ENCODE data around the gene ATXN1.
"Not testable (repeated sequence)": the region's sequence is repeated elsewhere in the genome, so short reads cannot be mapped to it uniquely, and the experiment has no call there.

Gene ATXN1

DNA sequence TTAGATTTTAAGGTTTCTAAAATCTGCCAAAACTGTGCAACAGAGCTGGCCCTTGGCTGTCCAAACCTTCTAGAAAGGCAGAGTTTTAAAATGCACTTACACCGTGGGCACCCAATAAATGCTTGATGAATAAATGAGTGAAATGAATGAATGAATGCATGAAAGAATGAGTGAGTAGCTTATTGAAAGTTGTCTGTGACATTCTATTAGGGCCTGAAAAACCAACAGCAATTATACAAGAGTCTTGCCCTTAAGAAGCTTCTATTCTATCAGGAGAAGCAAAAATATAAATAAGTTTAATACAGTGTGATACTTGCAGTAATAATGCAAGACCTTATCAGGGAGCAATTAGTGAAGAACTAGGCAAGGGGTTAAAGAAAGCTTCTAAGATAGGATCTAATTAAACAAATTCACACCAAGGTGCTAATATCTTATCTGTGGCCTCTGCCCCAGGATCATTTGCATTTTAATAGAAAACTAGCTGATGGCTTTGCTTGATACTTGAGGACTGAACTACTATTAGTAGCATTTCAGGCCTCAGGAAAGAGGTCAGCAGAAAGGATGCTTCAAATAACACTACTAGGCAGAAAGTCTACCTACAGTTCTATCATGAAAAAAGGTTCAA lies 292.2 kb downstream of the ATXN1 start:
- DNase-seq, result no peak

DNA sequence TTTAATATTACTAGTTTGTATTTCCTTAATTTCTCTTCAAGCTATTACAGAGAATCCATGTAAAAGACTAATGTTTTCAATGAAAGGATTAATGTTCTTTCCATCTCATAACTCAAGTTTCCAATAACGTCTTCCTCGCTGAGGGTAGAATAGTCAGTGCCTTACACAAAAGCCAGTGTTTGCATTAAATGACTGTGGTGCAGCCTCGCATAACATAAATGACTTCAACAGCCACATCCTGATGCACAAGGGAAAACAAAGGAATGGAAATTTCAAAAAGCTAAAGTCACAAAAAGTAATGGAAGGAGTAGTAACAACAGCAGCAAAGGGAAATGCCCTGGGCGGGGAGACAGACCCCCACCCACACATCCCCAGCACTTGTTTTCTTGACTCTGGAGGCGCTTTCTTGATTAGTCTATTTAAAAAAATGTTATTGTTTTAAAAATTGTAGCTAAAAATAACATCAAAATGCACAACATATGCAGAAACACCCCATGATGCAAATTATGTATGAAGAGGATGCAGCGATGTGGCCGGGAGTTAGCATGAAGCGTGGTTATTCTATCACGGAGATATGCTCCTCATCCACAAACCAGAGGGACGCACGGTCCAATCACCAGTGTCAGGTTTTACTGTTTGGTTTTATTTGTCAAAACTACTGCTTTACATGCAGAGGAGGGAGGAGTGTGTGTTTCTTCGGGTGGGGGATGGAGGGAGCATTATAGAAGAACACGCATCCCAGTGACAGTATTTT lies 294.3 kb downstream of the ATXN1 start:
- DNase-seq, result no peak

DNA sequence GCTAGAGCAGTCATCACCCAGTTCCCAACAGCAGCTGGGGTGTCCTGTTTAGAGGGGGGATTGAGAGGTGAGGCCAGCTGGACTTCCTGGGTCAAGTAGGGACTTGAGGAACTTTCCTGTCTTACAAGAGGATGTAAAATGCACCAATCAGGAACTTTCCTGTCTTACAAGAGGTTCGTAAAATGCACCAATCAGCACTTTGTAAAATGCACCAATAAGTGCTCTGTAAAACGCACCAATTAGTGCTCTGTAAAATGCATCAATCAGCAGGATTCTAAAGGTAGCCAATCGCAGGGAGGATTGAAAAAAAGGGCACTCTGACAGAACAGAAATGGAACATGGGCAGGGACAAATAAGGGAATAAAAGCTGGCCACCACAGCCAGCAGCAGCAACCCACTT lies 297.2 kb downstream of the ATXN1 start:
- no peak for DNase-seq

DNA sequence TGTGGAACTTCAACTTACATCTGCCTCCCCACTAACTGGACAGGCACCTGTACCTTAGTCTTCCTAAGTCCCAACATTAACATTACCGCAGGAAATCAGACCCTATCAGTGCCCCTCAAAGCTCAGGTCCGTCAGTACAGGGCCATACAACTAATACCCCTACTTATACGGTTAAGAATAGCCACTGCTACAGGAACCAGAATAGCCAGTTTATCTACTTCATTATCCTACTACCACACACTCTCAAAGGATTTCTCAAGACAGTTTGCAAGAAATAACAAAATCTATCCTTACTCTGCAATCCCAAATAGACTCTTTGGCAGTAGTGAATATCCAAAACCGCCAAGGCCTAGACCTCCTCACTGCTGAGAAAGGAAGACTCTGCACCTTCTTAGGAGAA lies 298.0 kb downstream of the ATXN1 start:
- not testable (repeated sequence) for DNase-seq

DNA sequence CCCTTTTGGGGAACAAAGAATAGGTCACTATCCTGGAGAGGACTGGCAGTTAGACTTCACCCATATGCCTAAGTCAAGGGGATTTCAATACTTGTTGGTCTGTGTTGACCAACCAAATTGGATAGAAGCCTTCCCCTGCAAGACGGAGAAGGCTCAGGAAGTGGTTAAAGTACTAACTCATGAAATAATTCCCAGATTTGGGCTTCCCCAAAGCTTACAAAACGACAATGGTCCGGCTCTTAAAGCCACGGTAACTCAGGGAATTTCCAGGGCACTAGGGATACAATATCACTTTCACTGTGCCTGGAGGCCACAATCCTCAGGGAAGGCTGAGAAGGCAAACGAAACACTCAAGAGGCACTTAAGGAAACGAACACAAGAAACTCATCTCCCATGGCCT lies 299.8 kb downstream of the ATXN1 start:
- no peak for DNase-seq

DNA sequence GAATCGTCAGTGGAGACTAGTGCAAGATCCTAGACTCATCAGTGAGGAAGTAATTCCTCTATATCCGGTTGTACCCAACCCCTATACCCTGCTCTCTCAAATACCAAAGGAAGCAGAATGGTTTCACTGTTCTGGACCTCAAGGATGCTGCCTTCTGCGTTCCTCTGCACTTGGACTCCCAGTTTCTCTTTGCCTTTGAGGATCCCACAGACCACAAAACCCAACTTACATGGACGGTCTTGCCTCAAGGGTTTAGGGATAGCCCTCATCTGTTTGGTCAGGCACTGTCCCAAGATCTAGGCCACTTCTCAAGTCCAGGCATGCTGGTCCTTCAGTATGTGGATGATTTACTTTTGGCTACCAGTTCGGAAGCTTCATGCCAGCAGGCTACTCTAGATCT lies 301.8 kb downstream of the ATXN1 start:
- DNase-seq, result not testable (repeated sequence)

DNA sequence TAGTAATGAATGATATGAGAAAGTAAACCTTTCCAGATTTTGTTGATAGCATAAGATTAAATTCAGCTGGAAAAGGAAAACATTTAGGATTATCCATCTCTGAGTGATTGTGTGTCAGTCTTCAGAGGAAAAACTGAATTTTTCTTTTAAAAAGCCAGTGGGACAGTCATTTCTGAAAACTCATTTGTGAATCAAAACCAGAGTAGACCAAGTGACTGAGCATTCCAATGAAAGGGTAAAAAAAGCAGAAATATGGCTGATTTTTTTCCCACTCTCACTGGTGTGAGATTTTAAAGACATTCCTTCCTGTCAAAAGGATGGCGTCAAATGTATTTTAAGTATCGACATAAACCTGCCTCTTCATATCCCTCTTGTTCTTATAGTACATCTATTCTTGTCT lies 308.9 kb downstream of the ATXN1 start:
- DNase-seq, result no peak

DNA sequence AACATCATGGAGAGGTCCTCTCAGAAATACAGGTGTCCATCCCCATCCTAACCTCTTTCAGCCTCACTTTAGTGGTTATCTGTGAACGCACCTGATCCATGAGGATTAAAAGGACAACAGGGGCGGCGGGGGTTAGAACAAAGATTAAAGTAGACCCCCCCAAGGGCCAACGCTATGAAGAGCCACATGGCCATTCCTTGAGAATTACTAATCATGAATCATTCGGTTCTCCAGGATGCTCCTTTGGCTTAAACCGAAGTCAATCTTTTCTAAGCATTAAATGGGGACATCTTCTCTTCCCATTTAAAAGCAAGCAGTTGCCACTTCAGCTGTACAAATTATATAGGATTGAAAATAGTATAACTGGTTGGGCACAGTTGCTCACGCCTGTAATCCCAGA lies 310.4 kb downstream of the ATXN1 start:
- DNase-seq, result no peak

DNA sequence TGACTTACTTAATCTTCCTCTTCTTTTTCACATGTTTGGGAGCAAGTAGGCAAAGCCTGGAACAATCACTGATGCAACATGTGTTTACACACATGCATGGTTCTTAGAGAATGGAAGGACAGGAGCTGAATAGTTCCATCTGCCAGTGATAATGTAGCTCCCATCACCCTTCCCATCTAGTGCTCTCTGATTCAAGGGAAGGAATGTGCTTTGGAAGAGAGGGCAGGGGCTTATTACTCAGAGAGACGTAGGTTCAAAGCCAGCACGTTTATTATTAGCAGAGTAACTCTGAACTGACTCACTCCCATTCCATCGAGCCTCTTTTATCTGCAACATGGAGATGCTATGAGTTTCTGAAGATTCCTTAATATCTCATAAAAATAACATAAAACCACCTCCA lies 311.0 kb downstream of the ATXN1 start:
- no peak for DNase-seq

DNA sequence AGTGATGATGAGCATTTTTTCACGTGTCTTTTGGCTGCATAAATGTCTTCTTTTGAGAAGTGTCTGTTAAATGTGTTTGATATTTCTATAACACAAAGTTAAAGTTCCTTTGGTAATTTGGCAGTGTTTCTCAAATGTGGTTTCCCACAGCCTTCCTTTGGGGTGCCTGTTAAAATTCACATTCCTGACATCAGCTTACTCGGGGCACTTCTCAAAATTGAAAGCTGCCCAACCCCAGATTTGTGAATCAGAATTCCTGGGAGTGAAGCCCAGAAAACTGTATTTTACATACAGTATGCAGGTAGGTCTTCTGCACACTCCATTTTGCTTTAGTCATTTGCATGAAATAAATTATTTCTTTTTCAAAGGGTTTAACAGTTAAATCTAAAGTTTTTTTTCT lies 315.0 kb downstream of the ATXN1 start:
- DNase-seq, result no peak

DNA sequence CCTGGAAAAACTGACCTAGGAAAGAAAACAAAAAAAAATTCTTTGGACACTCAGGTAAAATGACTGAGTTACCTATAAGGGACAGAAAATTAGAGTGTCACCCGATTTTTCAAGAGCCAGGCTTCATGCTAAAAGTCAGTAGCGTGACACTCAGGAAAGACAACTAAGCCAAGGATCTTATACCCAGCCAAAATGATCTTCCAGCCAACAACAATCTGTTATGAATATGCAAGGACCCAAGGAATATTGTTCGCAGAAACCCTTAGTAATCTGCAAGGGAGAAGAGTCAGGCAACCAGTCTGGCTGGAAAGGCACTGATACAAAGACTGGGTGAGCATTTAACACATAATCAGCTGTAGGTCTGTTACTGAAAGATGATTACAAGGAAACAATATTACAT lies 319.2 kb downstream of the ATXN1 start:
- DNase-seq, result no peak

DNA sequence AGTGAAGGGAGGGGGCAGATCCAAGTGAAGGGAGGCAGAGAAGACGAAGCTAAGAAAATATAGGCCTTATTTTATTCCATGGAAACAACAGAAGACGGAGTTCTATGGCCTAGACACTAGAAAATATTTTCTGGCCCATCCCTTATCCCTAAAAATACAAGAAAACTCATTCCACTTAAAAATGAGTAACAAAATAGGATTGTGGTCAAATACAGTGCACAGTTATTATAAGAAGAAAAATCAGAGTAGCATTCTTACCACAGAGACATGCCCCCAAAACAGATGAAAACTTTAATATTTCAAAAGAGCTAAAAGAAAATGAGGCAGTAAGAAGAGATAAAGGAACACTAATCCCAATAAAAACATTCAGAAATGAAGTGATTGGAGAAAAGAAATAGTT lies 320.0 kb downstream of the ATXN1 start:
- no peak for DNase-seq

DNA sequence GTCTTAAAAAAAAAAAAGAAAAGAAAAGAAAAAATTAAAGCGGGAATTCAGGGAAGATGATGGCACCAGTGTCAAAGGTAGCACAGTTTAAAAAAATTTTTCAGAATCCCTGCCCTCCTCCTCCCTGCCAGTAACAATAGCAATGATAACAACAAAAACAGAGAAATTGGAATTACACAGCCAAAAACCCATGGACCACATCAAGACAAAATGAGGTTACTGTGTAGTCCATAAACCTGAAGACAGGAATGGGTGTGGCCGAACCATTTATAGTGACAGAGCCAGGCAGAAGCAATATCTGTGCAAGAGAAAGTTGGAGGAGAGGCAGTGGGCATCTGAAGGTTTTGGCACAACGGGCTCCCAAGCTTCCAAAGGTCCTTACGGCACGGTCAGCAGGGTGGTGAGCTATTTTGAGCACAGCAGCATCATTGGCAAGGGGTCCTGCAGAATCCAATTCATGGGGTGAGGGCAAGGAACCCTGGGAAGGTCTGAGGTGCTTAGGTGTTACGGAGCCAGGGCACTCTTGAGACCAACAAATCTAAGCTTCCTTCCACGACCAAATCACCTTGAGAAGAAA lies 320.5 kb downstream of the ATXN1 start:
- peak in 1 of 2 donors; percentile 54 for DNase-seq

DNA sequence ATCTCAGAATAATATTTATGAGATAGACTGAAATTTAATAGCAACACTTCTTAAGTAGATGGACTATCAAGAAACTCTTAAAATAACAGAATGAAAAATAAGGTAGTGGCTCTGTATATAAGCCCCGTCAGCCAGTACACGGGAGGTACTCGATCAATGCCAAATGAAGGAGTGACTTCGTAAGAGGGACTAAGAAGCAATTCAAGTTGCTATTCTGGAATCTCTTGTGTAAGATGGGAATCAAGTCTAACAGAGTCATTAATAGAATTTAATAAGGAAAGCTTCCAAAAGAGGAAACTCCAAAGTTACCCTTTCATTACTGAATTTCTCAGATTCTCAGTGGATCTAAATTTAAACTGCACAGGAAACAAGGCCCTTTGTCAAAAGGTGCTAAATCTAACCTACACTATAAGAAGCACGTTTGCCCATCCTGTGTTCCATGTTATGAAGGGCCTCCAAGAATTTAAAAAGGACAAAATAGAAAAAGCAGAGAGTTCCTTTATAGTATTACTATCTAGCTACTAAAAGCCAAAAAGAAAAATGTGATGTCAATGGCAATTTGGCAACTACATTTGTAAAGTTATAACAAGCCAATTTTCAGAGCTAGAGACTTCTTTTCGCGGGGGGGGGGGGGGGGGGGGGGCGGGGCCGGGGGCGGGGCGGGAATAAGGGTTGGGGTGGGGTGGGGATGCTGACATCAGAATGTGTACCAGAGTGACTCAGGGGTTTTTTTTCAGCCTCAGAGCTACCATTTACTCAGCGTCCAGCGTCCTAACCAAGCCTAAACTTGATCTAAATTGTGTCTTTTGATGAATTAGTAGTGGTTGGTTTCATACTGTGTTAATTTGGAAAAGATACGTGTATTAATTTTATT lies 322.3 kb downstream of the ATXN1 start:
- peak in 1 of 2 donors; percentile 55 for DNase-seq

DNA sequence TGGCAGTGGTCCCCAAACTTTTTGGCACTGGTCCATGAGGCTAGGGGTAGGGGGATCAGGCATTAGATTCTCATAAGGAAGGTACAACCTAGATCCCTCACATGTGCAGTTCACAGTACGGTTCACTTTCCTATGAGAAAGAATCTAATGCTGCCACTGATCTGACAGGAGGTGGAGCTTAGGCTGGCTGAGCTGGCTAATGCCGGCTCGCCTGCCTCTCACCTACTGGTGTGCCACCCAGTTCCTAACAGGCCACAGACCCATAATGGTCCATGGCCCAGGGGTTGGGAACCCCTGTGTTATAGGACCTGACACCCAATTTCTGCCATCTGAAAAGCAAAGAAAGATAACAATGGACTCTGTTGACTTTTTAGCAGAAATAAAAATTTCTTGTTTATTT lies 323.3 kb downstream of the ATXN1 start:
- DNase-seq, result peak; percentile 10 to 65

DNA sequence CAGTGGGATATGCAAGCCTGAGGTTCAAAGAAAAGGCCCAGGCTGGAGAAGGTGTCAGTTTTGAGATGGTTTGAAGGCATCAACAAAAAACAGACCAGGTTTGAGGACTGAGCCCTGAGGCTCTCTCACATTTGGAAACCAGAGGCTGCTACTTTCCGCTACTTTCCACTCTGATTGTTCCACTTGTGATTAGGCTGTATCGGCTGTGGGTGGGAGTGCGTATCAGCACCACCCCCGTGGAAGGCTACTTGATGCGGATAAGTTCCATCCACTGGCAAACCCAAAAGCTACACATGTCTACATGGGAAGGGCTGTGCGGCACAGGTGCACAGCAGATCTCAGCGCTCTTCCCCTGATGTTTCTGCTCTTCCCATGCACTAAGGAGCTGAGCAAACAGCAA lies 324.2 kb downstream of the ATXN1 start:
- peak in 1 of 2 donors; percentile 40 for DNase-seq

DNA sequence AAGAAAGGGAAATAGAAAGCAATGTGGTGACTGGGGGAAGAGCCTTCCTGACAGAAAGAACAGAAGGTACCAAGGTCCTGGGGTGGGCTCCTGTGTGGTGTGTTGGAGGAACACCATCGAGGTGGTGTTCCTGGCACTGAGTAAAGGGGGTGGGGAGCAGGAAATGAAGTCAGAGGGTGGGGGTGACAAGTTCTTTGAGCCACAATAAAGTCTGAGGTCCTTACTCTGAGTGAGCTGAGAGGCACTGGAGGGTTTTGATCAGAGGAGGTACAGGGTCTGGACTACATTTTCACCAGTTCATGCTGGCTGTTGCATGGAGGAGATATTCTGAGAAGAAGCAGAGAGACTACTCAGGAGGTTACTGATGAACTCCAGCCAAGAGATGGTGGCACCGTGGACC lies 324.7 kb downstream of the ATXN1 start:
- DNase-seq, result peak; percentile 59 to 79

DNA sequence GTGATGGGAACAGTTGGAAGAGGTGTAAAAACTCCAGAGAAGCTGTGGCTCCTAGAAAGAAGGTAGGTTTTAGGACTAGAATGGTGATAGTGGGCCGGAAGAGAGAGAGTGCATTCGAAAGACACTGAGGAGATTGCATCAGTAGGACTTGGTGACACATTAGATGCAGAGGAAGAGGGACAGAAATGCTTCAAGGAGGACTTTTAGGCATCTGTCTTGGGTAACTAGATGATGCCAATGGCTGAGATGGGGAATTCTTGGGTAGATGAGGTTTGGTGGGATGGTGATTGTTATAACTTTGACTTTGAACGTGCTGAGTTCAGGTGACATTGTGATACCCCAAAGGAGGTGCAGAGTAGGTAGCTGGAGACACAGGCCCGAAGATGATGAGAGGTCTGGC lies 326.4 kb downstream of the ATXN1 start:
- DNase-seq, result peak in 1 of 2 donors; percentile 45

DNA sequence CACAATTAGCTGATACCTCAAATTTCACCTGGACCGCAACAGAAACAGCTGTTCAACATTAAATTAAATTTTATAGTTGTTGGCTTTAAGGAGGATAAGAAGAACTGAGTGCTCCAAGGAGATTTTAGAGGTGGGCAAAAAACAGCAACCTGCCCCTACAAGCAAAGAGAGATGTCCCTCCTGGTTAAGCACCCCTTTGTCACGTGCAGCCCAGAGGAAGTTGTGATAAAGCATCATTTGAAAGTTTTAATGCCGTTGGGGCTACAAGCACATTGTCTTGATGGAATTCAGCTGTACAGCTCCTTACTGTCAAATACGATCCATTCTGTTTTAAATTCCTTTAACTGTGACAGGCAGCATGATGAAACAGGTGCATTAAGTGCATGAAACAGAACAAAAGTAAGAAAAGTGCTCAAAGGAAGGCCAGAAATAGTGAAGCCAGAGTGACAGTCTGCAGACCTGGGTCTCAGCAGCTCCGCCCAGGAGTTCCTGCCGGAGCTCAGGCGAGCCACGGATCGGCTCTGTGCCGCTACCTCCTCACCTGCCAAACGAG lies 327.8 kb downstream of the ATXN1 start:
- peak in 1 of 2 donors; percentile 23 for DNase-seq

DNA sequence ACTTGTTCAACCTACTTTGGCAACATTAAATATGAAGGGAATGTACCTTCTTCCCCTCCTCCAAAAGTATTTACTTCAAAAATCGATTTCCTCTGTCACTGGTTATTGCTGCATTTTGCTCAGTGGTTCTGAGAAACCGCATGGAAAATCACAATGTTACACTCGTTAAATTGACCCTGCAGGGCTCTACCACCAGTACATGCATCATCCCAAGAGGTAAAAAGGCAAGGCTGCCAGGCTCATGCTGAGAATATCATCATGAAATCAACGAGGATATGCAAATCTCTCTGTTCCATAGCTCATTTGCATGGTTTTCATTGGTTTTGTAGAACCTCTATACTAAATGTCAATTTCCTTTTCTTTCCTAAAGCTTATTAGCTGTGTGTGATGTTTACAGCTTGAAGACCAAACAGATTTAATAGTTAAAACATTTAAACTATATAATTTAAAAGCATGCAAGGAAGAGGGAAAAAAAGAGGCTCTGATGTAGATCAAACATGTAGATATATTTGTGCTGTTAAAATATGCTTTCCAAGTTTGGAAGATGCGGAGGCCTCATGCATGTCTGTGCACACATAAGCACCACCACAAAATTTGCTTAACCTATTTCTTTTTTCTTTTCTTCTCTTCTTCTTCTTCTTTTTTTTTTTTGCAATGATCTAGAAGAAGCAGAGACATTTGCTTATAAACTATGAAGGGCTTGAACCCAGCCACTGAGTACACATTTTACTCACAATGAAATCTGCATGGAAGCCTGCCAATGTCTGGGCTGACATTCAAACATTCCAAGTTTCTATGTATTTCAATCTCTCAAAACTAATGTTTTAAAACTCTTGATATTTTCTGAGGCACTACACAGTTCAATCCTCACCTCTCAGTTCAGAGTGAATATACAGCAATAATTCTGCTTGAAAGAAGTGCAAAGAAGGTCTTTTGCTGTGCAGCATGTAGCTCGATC lies 328.9 kb downstream of the ATXN1 start:
- no peak for DNase-seq

DNA sequence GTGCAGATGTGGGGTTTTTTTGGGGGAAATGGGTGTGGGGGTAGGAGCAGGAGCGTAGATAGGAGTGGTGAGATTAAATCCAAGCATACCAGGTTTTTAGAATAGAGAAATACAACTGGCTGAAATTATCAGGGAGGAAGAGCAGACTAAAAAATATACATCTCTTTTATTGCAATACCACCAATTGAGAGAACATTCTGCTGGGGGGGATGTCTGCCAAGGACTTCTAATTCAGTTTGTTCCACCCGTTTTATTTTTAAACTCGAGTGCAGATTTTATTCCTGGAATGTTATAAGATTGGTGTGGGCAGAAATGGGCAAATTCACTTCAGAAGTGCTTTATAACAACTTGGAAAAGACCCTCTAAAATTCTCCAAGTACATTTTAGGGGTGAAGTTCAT lies 330.2 kb downstream of the ATXN1 start:
- DNase-seq, result no peak

Measured in CD4-positive, alpha-beta T cell treated with Interferon alpha-2 for 1 hour (primary cell).